C4-2B (cell line): Measurements from ENCODE around the gene PCGF2.

Source experiments
- ZFX ChIP-seq: fragments of 450-650 bp; IDR thresholded peaks from 2 replicates; pipeline ENCODE4 v1.6.1; 2017
- TF ChIP-seq, protein P1 (sequence below): fragments of 450-650 bp; conservative IDR thresholded peaks from 2 replicates; pipeline ENCODE4 v1.5.1; 2017; ENCODE audit warnings: mild to moderate bottlenecking

DNA sequence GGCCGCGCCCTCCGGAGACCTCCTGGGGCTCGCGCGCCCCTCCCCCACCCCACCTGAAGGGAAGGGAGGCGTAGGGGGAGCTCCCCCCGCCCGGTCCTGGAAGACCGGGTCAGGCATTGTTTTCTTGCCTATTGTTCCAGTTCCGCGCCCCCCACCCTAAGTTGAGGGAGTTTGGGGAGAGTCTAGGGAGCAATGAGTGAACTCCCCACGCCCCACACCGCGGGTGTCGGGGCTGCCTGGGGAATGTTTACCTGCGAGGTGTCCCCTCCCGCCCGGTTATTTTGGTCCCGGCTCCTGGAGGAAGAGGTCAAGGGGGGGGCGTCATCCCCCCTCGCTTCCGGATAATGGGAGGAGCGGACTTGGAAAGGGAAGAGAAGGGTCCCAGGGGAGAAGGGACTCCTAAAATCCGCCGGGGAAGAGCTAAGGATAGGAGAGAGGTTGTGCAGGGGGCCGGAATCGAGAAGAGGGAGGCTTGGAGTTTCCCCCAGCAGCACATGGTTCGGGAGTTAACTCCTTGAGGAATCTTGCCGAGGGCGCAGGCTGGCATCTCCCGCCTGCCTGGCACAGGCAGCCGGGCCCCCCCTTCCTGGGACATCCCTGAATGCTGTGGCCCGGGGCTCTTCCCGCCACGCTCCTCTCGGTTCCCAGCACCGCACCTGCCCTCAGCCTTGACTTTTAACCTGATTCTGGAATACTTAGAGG is 42.2 kb downstream of the PCGF2 start:
- TF ChIP-seq, protein P1, sequence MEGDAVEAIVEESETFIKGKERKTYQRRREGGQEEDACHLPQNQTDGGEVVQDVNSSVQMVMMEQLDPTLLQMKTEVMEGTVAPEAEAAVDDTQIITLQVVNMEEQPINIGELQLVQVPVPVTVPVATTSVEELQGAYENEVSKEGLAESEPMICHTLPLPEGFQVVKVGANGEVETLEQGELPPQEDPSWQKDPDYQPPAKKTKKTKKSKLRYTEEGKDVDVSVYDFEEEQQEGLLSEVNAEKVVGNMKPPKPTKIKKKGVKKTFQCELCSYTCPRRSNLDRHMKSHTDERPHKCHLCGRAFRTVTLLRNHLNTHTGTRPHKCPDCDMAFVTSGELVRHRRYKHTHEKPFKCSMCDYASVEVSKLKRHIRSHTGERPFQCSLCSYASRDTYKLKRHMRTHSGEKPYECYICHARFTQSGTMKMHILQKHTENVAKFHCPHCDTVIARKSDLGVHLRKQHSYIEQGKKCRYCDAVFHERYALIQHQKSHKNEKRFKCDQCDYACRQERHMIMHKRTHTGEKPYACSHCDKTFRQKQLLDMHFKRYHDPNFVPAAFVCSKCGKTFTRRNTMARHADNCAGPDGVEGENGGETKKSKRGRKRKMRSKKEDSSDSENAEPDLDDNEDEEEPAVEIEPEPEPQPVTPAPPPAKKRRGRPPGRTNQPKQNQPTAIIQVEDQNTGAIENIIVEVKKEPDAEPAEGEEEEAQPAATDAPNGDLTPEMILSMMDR, result no peak
- TF ChIP-seq ZFX, result no peak
